Right lobe of liver (tissue), 4 donors: ENCODE data around the gene CSTF1.

ENCODE experiments used
- CTCF ChIP-seq, 4 donors: fragments of 200-600 bp in 3 of 4; fragments of 450-650 bp in 1 of 4; IDR thresholded peaks; one replicate each; pipeline versions ENCODE4 v1.5.1 to v1.8.0; 2016 to 2022; ENCODE audit warnings: antibody characterized with exemption in 4 of 4, mild to moderate bottlenecking in 2 of 4
- POLR2A ChIP-seq: fragments of 450-650 bp; IDR thresholded peaks from one replicate; pipeline ENCODE4 v1.6.1; 2017; ENCODE audit warnings: antibody characterized with exemption, mild to moderate bottlenecking
- donor health status: DM: no; HTN: no; CAD: no.
- donor health status: DM: no; HTN: no; CAD: no.
- donor health status: DM: no; HTN: yes; CAD: no.

- TF ChIP-seq CTCF (IDR thresholded peaks at IDR 0.05) (no peak), POLR2A (no peak)
Measured at GRCh38 chr20:56409521-56409920, 17.1 kb downstream of the CSTF1 start.
